Stimulated activated CD4-positive, alpha-beta T cell treated with anti-CD3 and anti-CD28 coated beads, TNF-alpha, amount 100 ng/mL, for 48 hours (primary cell): Measurements from ENCODE around the gene GNB1L.

Experiments
- DNase-seq, 3 donors: peaks; one replicate each; pipeline ENCODE4 v3.0.0-alpha.2; 2020; ENCODE audit warnings: low read depth in 3 of 3

GNB1L gene

GRCh38 chr22:19876314-19876940, 21.8 kb upstream of the GNB1L start:
- DNase-seq = no peak

GRCh38 chr22:19875531-19876313, 21.0 kb upstream of the GNB1L start:
- DNase-seq = no peak

- DNase-seq = no peak
Observed at GRCh38 chr22:19875061-19875530, 20.4 kb upstream of the GNB1L start.

GRCh38 chr22:19874307-19875060, 19.8 kb upstream of the GNB1L start:
- no peak for DNase-seq

- DNase-seq = no peak
Observed at GRCh38 chr22:19873960-19874306, 19.3 kb upstream of the GNB1L start.

- DNase-seq = no peak
Observed at GRCh38 chr22:19873138-19873959, 18.7 kb upstream of the GNB1L start.

- no peak for DNase-seq
Observed at GRCh38 chr22:19872779-19873137, 18.1 kb upstream of the GNB1L start.

GRCh38 chr22:19871845-19872778, 17.4 kb upstream of the GNB1L start:
- DNase-seq = no peak

- DNase-seq = no peak
Observed at GRCh38 chr22:19871023-19871844, 16.6 kb upstream of the GNB1L start.

GRCh38 chr22:19870153-19871022, 15.7 kb upstream of the GNB1L start:
- no peak for DNase-seq

- no peak for DNase-seq
Observed at GRCh38 chr22:19869497-19870152, 15.0 kb upstream of the GNB1L start.

GRCh38 chr22:19868773-19869471, 14.2 kb upstream of the GNB1L start:
- no peak for DNase-seq

- DNase-seq = no peak
Observed at GRCh38 chr22:19868333-19868732, 13.7 kb upstream of the GNB1L start.

- no peak for DNase-seq
Observed at GRCh38 chr22:19867617-19868016, 12.9 kb upstream of the GNB1L start.

GRCh38 chr22:19866665-19867009, 12.0 kb upstream of the GNB1L start:
- DNase-seq = no peak

- no peak for DNase-seq
Observed at GRCh38 chr22:19865141-19865829, 10.6 kb upstream of the GNB1L start.

- no peak for DNase-seq
Observed at GRCh38 chr22:19864538-19865106, 9.9 kb upstream of the GNB1L start.
